Measurements from ENCODE around the gene PEX16.
A peak's percentile ranks its signal among the peaks of the same experiment; 100 is the strongest.
"Not testable (repeated sequence)": the region's sequence is repeated elsewhere in the genome, so short reads cannot be mapped to it uniquely, and the experiment has no call there.

PEX16 gene

GRCh38 chr11:45900916-45901617, 16.6 kb downstream of the PEX16 start:
- no peak for DNase-seq (ENCODE audit: low read depth, low spot score)
- Histone ChIP-seq H3K36me3 (ENCODE audit: insufficient read depth, low read length) (no peaks in the 10 kb centered on the region), H3K9ac (ENCODE audit: insufficient read length) (no peak overlapping the region), H3K27ac (no peak overlapping the region), H3K9me3 (ENCODE audit: low read depth, low read length) (no peaks in the 10 kb centered on the region), H3K4me3 (peak overlapping the region; percentile 79; the same call in 1 of the 2 replicates)
- TF ChIP-seq FOXP2 (optimal IDR thresholded peaks at IDR 0.05; ENCODE audit: control extremely low read depth, extremely low read length, insufficient read depth) (no peak), POLR2AphosphoS5 (IDR thresholded peaks at IDR 0.05; ENCODE audit: borderline replicate concordance, low read depth, low read length) (no peak), EZH2 (IDR thresholded peaks at IDR 0.05) (no peak)

GRCh38 chr11:45900175-45900800, 17.4 kb downstream of the PEX16 start:
- H3K36me3 ChIP-seq (ENCODE audit: insufficient read depth, low read length); H3K9ac ChIP-seq (ENCODE audit: insufficient read length); DNase-seq (ENCODE audit: low read depth, low spot score); H3K9me3 ChIP-seq (ENCODE audit: low read depth, low read length); H3K27ac ChIP-seq: not testable (repeated sequence)
- H3K4me3 ChIP-seq, result peak overlapping the region; percentile 79

GRCh38 chr11:45899448-45900174, 18.1 kb downstream of the PEX16 start:
- DNase-seq (ENCODE audit: low read depth, low spot score), result no peak
- Histone ChIP-seq H3K27ac (no peak overlapping the region), H3K4me3 (peak overlapping the region; percentile 79), H3K9ac (ENCODE audit: insufficient read length) (no peak overlapping the region), H3K9me3 (ENCODE audit: low read depth, low read length) (no peaks in the 10 kb centered on the region), H3K36me3 (ENCODE audit: insufficient read depth, low read length) (no peaks in the 10 kb centered on the region)
- TF ChIP-seq FOXP2 (optimal IDR thresholded peaks at IDR 0.05; ENCODE audit: control extremely low read depth, extremely low read length, insufficient read depth) (no peak), POLR2AphosphoS5 (IDR thresholded peaks at IDR 0.05; ENCODE audit: borderline replicate concordance, low read depth, low read length) (no peak), EZH2 (IDR thresholded peaks at IDR 0.05) (no peak)

- Histone ChIP-seq H3K4me3 (no peak overlapping the region), H3K27ac (no peak overlapping the region), H3K9ac (ENCODE audit: insufficient read length) (no peak overlapping the region), H3K36me3 (ENCODE audit: insufficient read depth, low read length) (no peaks in the 10 kb centered on the region), H3K9me3 (ENCODE audit: low read depth, low read length) (no peaks in the 10 kb centered on the region)
- DNase-seq (ENCODE audit: low read depth, low spot score), result no peak
- TF ChIP-seq EZH2 (IDR thresholded peaks at IDR 0.05) (no peak), POLR2AphosphoS5 (IDR thresholded peaks at IDR 0.05; ENCODE audit: borderline replicate concordance, low read depth, low read length) (no peak)
Observed at GRCh38 chr11:45899086-45899447, 18.6 kb downstream of the PEX16 start.

GRCh38 chr11:45897556-45897955, 20.1 kb downstream of the PEX16 start:
- Histone ChIP-seq H3K9ac (ENCODE audit: insufficient read length) (no peak overlapping the region), H3K4me3 (no peak overlapping the region), H3K27ac (no peak overlapping the region), H3K36me3 (ENCODE audit: insufficient read depth, low read length) (no peaks in the 10 kb centered on the region), H3K9me3 (ENCODE audit: low read depth, low read length) (no peaks in the 10 kb centered on the region)
- no peak for DNase-seq (ENCODE audit: low read depth, low spot score)
- TF ChIP-seq FOXP2 (optimal IDR thresholded peaks at IDR 0.05; ENCODE audit: control extremely low read depth, extremely low read length, insufficient read depth) (no peak), EZH2 (IDR thresholded peaks at IDR 0.05) (no peak), POLR2AphosphoS5 (IDR thresholded peaks at IDR 0.05; ENCODE audit: borderline replicate concordance, low read depth, low read length) (no peak)

GRCh38 chr11:45896422-45896984, 21.2 kb downstream of the PEX16 start:
- no peaks in the 10 kb centered on the region for H3K36me3 ChIP-seq (ENCODE audit: insufficient read depth, low read length)
- no peak overlapping the region for H3K27ac ChIP-seq
- H3K4me3 ChIP-seq, result no peak overlapping the region
- H3K9ac ChIP-seq (ENCODE audit: insufficient read length), result no peak overlapping the region
- no peaks in the 10 kb centered on the region for H3K9me3 ChIP-seq (ENCODE audit: low read depth, low read length)
- TF ChIP-seq POLR2AphosphoS5 (IDR thresholded peaks at IDR 0.05; ENCODE audit: borderline replicate concordance, low read depth, low read length) (no peak), EZH2 (IDR thresholded peaks at IDR 0.05) (no peak), FOXP2 (optimal IDR thresholded peaks at IDR 0.05; ENCODE audit: control extremely low read depth, extremely low read length, insufficient read depth) (no peak)
- DNase-seq (ENCODE audit: low read depth, low spot score), result no peak

- H3K9me3 ChIP-seq (ENCODE audit: low read depth, low read length), result no peaks in the 10 kb centered on the region
- DNase-seq (ENCODE audit: low read depth, low spot score), result no peak
Observed at GRCh38 chr11:45895553-45896259, 22.0 kb downstream of the PEX16 start.

More at GRCh38 chr11:45895553-45896259, 22.0 kb downstream of the PEX16 start:
- Histone ChIP-seq H3K27ac (no peak overlapping the region), H3K4me3 (no peak overlapping the region), H3K36me3 (ENCODE audit: insufficient read depth, low read length) (no peaks in the 10 kb centered on the region), H3K9ac (ENCODE audit: insufficient read length) (no peak overlapping the region)
- no peak for TF ChIP-seq POLR2AphosphoS5 (IDR thresholded peaks at IDR 0.05; ENCODE audit: borderline replicate concordance, low read depth, low read length)
- TF ChIP-seq FOXP2 (optimal IDR thresholded peaks at IDR 0.05; ENCODE audit: control extremely low read depth, extremely low read length, insufficient read depth), result no peak
- no peak for TF ChIP-seq EZH2 (IDR thresholded peaks at IDR 0.05)

All from SK-N-MC (cell line).